Adipocyte (in vitro differentiated cells): ENCODE measurements around the gene GPR146.

Source experiments
- DNase-seq: peaks from one replicate; pipeline ENCODE4 v3.0.0-alpha.2; 2015; ENCODE audit warnings: low read depth
- H3K27me3 ChIP-seq: replicated peaks from 2 replicates; pipeline ENCODE4 v1.7.0; 2013; ENCODE audit warnings: mild to moderate bottlenecking, low read length, moderate library complexity; ENCODE audit not compliant: control insufficient read depth, insufficient read depth
- H3K36me3 ChIP-seq: 2 replicates; pipeline ENCODE4 v1.7.0; 2013; ENCODE audit warnings: low read length, mild to moderate bottlenecking, moderate library complexity; ENCODE audit not compliant: control insufficient read depth, insufficient read depth, severe bottlenecking
- H3K4me1 ChIP-seq: 2 replicates; pipeline ENCODE4 v1.7.0; 2013; ENCODE audit warnings: mild to moderate bottlenecking, low read length, moderate library complexity; ENCODE audit not compliant: control insufficient read depth, insufficient read depth
- H3K4me3 ChIP-seq: 2 replicates; pipeline ENCODE4 v1.7.0; 2013; ENCODE audit warnings: mild to moderate bottlenecking, low read length, moderate library complexity
- H3K9ac ChIP-seq: 2 replicates; pipeline ENCODE4 v1.7.0; 2013; ENCODE audit warnings: mild to moderate bottlenecking, low read length, moderate library complexity
- H3K9me3 ChIP-seq: 2 replicates; pipeline ENCODE4 v1.7.0; 2013; ENCODE audit warnings: mild to moderate bottlenecking, low read length, moderate library complexity; ENCODE audit not compliant: control insufficient read depth

GPR146 gene

DNA sequence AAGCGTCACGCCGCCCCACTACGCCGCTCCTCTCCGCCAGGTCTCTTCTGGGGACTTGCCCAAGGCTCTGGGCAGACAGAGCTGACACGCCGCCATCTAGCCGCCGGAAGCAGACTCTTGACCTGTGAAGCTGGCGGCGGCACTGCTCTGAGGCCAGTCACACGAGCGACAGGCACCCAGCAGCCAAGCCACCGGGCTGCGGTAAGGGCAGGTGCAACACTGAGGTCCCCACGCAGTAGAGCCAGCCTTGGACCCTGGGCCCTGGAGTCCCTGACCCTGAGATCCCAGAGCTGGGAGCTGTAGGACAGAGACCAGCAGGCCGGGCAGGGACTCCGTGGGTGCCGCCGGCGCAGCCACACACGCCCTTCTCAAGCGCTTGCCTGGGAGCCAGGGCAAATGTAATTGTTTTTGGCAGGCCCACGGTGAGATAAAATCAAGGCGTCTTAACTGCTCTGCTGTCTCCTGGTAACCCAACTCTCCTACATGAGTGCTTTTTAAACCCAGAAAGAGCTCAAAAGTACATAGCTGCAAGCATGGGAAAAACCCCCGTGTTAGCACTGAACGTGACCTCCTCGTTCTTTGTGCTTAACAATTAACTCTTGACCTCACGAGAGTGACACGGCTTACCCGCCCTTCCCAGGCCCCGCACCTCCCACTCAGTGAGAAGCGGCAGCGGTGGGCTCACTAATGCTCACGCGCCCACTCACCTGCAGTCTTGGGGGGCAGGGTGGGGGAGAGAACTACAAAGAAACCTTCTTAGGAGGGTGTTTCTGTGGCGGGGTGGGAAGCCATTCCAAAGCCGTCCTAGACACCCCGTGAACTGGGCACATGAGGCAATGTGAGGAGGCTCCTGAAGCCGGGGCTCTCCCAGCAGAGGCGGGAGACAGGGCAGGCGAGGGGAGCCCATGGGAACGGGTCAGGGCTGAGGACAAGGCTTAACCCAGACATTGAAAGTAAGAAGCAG lies 52.1 kb downstream of the GPR146 start:
- no peak for DNase-seq
- Histone ChIP-seq H3K27me3 (no peaks in the 10 kb centered on the region), H3K4me3 (no peak overlapping the region), H3K9me3 (no peaks in the 10 kb centered on the region), H3K9ac (no peak overlapping the region), H3K4me1 (no peaks in the 10 kb centered on the region), H3K36me3 (peaks cover 21% of the 10 kb centered on the region)

DNA sequence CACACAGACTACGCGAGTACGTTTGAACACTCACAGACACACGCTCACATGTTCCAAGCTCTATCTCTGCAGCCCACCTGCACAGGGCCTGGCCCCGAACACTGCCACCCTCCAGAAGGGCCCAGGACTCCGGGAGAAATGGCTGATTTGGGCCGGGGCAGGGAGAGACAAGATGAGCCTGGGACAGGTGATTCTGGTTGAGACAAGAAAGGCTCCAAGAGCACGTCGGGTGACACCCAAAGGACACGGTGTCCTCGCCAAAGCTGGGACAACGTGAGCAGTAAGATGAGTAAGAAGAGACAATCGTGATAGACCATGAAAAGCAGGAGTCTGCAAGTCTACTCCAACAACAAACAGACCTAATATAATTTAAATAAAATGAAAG lies 52.8 kb downstream of the GPR146 start:
- Histone ChIP-seq H3K27me3 (no peaks in the 10 kb centered on the region), H3K9me3 (no peaks in the 10 kb centered on the region), H3K4me1 (no peaks in the 10 kb centered on the region), H3K9ac (no peak overlapping the region), H3K36me3 (peaks cover 14% of the 10 kb centered on the region), H3K4me3 (no peak overlapping the region)
- no peak for DNase-seq

DNA sequence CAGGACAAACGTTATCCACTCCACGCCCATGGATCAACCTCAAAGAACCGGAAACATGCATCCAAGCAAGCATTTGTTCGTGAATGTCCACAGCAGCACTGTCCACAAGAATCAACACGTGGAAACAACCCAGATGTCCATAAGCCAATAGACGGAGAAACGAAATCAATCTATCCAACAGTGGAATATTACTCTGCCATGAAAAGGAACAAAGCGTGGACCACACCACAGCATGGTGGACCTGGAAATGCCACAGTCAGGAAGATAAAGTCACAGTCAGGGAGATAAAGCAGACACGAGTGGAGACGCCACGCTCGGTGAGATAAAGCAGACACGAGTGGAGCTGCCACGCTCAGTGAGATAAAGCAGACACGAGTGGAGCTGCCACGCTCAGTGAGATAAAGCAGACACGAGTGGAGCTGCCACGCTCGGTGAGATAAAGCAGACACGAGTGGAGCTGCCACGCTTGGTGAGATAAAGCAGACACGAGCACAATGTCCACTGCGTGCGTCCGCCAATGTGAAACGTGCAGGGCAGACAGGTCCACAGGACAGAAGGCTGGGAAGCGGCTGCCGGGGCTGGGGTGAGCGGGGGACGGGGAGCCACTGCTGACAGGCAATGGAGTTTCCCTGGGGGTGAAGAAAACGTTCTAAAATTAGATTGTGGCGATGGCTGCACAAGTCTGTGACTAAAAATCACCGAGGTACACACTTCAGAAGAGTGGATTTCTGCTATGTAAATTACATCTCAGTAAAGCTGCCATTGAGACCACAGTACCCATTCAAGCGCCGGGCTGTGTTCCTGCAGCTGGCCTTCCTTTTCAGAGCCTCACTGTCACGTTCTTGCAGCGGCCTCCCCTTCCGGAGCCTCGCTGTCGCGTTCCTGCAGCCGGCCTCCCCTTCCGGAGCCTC lies 54.2 kb downstream of the GPR146 start:
- H3K4me1 ChIP-seq: no peaks in the 10 kb centered on the region
- no peaks in the 10 kb centered on the region for H3K27me3 ChIP-seq
- H3K4me3 ChIP-seq: no peak overlapping the region
- no peaks in the 10 kb centered on the region for H3K9me3 ChIP-seq
- no peak overlapping the region for H3K9ac ChIP-seq
- no peak for DNase-seq
- H3K36me3 ChIP-seq: peaks cover under 1% of the 10 kb centered on the region

GRCh38 chr7:1099154-1099542 lies 54.8 kb downstream of the GPR146 start:
- no peaks in the 10 kb centered on the region for H3K4me1 ChIP-seq
- no peaks in the 10 kb centered on the region for H3K27me3 ChIP-seq
- no peak for DNase-seq
- no peak overlapping the region for H3K9ac ChIP-seq
- H3K4me3 ChIP-seq: no peak overlapping the region
- no peaks in the 10 kb centered on the region for H3K9me3 ChIP-seq
- no peaks in the 10 kb centered on the region for H3K36me3 ChIP-seq

DNA sequence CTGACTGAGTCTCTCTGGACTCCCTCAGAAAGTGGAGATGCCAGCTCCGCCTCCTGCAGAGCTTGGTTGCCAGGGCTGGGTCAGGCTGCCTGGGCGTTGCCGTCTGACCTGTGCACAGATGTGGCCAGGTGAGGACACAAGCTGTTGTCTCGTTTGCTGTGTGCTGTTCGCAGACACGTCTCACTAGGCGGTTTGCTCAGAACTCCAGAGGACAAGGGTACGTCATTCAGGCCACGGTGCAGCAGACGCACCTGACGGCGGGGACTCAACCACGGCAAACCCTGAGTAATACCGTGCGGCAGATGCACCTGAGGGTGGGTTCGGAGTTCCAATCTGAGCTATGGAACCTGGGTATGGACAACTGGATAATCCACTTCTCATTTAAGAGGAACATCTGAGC lies 55.3 kb downstream of the GPR146 start:
- no peak for DNase-seq
- H3K27me3 ChIP-seq: no peaks in the 10 kb centered on the region
- H3K36me3 ChIP-seq: no peaks in the 10 kb centered on the region
- no peak overlapping the region for H3K4me3 ChIP-seq
- H3K4me1 ChIP-seq: no peaks in the 10 kb centered on the region
- no peaks in the 10 kb centered on the region for H3K9me3 ChIP-seq
- no peak overlapping the region for H3K9ac ChIP-seq

- H3K4me1 ChIP-seq: no peaks in the 10 kb centered on the region
- H3K9me3 ChIP-seq: no peaks in the 10 kb centered on the region
- H3K4me3 ChIP-seq: no peak overlapping the region
- no peak for DNase-seq
- no peaks in the 10 kb centered on the region for H3K36me3 ChIP-seq
- no peaks in the 10 kb centered on the region for H3K27me3 ChIP-seq
- no peak overlapping the region for H3K9ac ChIP-seq
Observed at GRCh38 chr7:1100386-1100785, 56.0 kb downstream of the GPR146 start.

DNA sequence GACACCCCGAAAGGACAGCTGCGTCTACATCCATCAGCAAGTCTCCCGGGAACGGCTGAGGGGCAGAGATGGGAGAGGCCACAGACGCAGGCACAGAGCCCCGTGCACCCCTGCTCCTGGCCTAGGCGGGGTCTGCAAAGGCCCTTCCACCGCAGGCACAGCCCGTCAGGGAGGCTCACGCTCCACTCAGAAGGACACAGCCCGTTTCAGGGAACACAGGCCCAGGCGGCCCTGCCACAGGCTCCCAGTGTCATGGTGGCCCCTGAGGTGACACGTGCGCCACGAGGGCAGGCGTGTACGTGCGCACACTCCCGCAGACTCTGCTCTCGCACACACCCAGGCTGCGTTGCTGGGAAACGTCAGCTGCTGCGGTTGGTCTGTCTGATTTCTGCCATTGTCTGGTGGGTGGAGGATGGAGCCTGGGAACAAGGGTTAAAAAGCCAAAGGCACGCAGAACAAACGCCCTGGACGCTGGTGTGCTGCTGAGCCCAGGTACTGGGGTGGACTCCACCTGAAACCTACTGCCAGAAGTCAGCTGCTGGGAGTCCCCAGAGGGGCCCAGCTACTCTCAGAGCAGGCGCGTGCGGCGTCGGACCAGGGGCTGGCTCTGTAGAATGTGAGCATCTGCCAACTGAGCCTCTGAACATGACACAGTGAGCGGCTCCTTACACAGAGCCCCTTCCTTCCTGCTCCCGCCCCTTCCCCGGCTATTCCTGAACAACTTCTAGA lies 56.7 kb downstream of the GPR146 start:
- H3K4me1 ChIP-seq: no peaks in the 10 kb centered on the region
- H3K27me3 ChIP-seq: no peaks in the 10 kb centered on the region
- no peak overlapping the region for H3K9ac ChIP-seq
- no peak overlapping the region for H3K4me3 ChIP-seq
- DNase-seq: no peak
- no peaks in the 10 kb centered on the region for H3K36me3 ChIP-seq
- H3K9me3 ChIP-seq: no peaks in the 10 kb centered on the region

DNA sequence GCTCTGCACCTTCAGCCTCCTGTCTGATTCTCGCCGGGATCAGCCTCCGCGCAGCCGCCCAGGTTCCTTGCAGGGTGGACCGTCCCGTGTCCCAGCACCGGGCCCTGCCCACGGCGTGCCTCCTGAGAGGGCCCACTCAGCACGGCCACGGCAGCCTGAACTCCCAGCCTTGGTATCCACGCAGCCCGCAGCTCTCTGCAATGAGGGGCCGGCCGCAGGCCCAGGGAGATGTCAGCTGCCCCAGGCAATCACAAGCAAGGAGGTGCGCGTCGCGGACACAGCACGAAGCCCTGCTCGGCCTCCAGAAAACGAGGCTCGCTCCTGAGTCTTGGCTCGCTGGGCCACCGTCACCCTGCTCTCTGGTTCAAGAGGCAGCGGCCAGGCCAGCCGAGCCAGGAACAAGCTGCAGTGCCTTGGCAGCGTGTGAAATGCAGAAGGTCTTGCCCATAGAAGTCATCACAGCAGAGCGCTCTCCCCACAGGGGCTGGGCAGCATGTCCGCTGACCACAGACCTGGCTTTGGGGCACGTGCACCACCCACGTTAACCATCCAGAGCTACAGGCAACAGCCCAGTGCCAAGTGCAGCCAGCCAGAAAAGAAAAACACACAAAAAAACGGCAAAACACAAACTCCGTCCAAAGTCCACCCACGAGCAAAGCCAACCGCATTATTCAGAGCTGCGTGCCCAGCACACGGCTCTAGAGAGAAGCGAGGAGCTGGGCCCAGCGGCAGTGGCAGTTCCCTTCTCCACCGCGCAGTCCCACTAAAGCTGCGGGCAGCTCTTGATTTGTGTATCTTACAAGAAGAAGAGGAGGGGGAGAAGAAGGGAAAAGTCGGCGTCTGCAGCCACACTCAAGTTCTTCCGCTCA lies 57.5 kb downstream of the GPR146 start:
- Histone ChIP-seq H3K36me3 (no peaks in the 10 kb centered on the region), H3K9me3 (no peaks in the 10 kb centered on the region), H3K9ac (no peak overlapping the region), H3K27me3 (no peaks in the 10 kb centered on the region), H3K4me1 (no peaks in the 10 kb centered on the region), H3K4me3 (no peak overlapping the region)
- no peak for DNase-seq

GRCh38 chr7:1103009-1103788 lies 58.9 kb downstream of the GPR146 start:
- no peak overlapping the region for H3K9ac ChIP-seq
- no peak for DNase-seq
- H3K9me3 ChIP-seq: no peaks in the 10 kb centered on the region
- no peaks in the 10 kb centered on the region for H3K4me1 ChIP-seq
- H3K4me3 ChIP-seq: no peak overlapping the region
- no peaks in the 10 kb centered on the region for H3K27me3 ChIP-seq
- no peaks in the 10 kb centered on the region for H3K36me3 ChIP-seq
